Measurements from ENCODE around the gene MMEL1.
A peak's percentile ranks its signal among the peaks of the same experiment; 100 is the strongest.

The MMEL1 gene

DNA sequence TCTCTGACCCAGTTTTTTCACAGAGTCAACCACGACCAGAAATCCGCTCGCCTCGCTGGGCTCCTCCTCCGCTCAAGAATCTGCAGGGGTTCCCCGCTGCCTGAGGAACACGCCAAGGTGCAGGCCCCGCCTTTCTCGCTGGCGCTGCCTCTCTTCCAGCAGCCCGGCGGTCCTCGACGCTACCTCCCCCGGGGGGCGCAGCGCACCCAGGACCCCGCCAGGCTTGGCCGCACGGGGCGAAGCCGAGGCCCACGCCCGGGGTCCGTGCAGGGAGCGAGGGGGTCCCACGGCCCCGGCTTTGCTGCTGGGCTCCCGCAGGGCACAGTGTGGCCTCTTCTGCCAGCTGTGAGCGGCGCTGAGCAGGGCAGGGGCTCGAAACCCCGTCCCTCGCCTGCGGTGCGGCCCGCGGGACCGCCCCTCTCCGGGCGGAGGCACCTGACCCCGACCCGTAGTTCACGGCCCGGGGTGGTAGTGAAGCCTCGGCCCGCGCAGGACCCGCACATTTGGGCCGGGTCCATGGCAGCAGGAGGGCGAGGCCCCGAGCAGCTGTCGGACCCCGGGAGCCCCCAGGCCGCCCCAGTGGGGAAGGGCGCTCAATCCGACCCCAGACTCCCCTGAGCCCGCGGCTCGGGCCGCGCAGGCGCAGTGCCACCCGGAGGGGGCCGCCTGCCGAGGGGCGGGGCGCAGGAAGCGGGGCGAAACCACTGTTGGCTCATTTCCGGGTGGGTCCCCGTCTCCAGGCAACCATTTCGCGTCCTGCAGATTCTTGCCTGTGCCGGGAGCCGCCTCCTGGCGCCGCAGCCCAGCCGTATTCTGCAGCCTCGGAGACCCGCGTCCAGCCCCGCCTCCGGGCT lies 10.0 kb upstream of the MMEL1 start:
- peak; percentile 96 for DNase-seq (ENCODE audit: low spot score)

DNA sequence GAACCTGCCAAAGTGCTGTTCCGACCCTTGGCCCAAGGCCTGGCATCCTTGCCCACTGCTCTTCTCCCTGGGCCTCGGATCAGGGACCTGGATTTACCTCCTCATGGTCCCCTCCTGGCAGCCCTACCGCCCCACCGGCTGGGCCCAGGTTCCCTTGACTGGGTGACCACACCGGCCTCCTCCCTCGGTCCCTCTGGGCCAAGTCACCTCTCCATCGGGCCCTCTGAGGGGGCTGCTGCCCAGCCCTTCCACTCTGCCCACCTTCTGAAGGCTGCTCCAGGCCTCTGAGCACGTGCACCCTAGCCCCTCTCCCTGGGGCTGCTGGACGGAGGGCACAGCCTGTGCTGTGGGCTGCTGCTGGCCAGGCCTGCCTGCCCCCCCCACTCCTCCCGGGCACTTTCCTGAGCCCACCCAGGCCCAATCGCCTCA lies 9.3 kb upstream of the MMEL1 start:
- DNase-seq (ENCODE audit: low spot score): no peak

- no peak for DNase-seq (ENCODE audit: low spot score)
Measured at GRCh38 chr1:2641381-2642130, 8.7 kb upstream of the MMEL1 start.

DNA sequence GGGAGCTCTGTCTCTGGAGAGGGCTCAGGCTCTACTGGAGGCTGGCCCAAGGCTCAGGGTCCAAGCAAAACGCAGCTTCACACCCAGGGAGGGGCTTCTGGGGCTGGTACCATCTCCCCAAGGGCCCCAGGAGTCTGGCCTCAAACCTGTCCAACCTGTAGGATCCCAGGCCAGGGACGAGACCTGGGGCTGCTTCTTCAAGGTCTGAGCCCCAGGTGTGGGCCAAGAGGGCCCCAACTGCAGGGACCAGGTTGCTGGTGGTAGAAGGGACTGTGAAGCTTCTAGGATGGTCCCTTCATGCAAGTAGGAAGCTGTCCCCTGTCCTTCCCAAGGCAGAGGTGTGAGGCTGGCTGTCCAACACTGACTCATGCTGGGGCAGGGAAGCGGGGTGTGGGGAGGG lies 7.8 kb upstream of the MMEL1 start:
- no peak for DNase-seq (ENCODE audit: low spot score)

DNA sequence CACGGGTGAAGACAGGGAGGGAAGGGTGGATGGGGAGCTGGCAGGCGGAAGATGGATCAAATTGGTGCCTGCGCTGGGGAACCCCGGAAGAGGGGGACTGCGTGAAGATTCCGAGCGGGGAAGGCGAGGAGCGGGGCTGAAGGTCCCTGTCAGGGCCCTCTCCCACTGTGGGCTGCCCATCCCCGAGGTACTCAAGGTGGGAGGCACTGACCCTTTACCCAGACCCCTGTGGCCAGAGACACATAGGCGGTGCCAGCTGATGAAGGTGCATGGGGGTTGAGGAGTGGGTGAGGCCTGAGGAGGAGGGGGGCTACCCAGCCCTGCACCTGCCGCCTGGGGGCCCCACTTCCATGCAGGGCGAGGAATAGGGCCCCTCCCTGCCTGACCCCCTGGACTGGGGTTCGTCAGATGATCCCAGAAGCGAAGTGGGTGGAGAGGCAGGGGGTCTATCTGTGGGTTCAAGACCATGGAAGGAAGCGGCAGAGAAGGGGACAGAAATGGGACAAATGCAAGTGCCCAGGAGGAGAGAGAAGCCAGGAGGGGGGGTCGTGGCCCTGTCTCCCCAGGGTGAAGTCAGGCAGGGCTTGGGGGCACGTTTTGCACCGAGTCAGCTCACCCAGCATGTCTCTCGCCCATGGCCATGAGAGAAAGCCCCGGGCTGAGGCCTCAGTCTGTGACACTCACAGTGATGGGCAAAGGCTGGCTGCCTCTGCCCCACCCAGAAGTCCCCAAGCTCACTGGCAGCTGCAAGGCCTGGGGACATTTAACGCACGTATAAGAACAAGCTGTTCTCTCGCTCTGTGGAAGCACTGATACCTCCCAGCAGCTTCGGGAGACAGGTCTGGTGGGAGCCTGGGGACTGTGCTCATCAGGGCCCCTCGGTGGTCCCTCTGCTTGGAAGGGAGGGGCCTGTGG lies 7.0 kb upstream of the MMEL1 start:
- no peak for DNase-seq (ENCODE audit: low spot score)

DNA sequence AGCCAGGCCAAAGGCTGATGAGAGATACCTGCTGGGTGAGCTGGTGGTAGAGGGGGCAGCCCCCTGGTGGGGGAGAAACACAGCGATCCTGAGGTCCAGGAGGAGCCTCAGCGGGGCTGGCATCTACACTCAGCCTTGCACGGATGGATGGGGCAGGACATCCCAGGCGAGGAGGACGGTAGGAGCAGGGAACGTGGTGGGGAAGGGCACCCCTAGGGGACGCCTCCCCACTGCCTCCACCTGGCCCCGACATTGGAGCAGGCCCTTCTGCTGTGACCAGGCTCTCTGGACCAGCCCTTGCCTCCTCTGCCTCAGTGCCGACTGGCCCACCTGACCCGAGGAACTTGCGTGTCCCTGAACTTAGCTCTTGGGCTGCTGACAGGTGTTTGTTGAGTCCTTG lies 6.4 kb upstream of the MMEL1 start:
- no peak for DNase-seq (ENCODE audit: low spot score)

DNA sequence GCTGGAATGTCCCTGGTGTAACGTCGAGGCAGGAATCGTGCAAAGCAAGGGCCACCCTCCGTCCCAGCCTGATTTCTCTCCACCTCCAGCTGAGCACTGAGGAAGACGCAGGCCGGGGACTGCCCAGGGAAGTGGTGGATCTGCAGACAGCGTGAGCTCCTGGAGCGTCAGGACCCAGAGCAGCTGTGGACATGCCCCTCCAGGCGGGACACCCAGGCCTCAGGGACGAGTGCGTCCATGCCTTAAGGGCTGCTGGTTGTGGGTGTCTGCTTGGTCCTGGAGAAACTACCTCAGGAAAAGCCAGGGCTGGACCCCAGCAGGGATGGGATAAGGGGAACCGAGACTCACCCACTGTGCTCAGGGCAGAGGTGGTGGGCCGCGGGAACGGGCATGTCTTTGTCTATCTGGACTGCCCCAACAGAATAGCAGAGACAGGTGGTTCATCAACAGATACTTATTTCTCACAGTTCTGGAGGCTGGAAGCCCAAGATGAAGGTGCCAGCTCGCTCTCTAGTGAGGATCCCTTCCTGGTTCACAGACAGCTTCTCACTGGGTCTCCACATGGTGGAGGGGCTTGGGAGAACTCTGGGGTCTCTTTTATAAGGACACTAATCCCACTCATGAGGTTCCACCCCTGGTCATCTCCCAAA lies 5.8 kb upstream of the MMEL1 start:
- no peak for DNase-seq (ENCODE audit: low spot score)

DNA sequence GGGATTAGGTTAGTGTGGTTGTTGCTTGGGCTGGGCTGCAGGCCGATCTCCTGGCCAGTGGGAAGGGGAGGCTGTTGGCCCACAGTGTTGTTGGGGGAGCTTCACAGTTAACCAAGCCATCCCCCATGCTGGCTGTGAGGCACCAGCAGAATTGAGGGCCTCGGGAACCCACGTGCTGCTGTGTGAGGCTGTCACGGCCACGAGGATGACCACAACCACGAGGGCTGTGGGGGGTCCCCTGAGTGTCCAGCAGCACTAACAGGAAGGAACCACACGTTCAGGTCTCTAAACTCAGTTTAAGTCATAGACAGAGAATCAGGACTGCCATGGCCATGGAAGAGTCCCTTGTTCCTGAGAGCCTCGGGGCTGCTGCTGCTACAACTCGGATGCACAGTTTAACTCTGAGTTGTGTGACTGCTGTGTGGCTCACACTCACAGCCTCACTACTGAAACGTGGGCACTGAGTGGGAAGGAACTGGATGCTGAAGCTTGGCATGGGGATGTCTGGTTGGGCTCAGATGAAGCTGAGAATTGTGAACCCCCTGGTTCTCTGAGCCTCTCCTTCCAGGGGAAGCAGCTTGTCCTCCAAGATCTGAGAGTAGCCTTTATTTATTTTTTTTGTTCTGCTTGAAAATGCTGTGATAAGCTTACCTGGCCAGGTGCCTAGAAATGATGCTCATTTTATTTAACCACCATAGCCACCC lies 4.8 kb upstream of the MMEL1 start:
- DNase-seq (ENCODE audit: low spot score): no peak

DNA sequence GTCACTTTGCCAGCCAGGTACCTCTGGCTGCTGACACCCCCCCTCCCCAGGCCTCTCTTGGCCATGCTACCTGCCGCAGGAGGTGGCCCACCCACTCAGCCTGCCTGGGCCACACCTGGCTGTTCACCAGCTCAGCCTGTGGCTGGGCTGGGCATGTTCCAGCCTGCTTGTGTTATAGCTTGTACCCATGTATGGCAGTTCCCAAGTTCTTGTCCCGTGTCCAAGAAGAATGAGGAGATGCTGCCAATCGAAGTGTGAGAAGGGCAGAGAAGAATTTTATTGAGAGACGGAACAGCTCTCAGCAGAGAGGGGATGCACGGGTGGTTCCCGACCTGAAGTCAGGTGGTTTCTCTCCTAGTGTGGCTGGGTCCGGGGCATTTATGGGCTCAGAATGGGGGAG lies 3.9 kb upstream of the MMEL1 start:
- no peak for DNase-seq (ENCODE audit: low spot score)

DNA sequence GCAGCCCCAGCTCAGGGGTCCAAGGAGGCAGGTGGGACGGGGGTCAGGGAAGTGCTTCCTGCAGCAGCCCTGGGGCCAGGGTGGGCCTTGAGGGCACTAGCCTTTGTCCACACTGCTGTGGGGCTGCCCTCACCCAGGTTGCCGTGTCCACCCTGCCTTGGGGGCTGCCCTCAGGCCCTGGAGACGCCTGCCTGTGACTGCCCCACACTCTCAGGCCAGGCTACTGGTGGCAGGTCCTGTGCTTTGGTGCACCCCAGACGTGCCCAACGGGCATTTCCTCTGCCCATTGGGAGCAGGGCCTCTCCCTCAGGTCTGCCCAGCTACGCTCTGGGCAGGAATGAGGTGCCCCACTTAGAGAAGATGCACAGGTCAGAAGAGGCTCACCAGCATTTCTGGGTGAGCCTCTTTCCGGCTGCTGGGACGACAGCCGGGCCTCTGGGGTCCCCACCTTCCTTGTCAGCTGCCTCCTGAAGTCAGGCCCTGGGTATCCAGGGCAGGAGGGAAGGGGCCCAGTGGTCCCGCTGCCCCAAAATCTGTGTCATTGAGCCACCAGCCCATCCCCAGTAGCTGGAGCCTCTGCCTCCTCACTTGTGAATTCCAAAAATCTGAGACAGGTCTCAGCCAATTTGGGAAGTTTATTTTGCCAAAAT lies 2.7 kb upstream of the MMEL1 start:
- DNase-seq (ENCODE audit: low spot score): no peak

- DNase-seq (ENCODE audit: low spot score): no peak
Measured at GRCh38 chr1:2633936-2634491, 1.2 kb upstream of the MMEL1 start.

GRCh38 chr1:2633366-2633935 lies 635 bp upstream of the MMEL1 start:
- DNase-seq (ENCODE audit: low spot score): no peak

DNA sequence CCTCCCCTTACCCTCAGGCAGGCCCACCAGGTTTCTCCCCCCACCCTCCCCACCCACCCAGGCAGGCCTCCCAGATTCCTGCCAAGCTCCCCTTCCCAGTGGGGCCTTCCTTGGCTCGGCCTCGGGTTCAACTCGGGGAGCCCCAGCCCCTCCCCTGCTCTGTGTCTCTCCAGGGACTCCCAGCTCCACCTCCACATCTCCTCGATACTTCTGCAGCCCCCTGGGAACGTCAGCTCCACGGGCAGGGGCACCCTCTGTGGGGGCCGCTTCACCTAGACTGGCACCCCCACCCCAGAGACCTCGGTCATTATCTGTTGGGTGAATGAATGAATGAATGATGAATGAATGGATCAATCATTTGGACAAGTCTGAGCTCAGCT lies 775 bp downstream of the MMEL1 start:
- DNase-seq (ENCODE audit: low spot score): no peak

GRCh38 chr1:2631136-2632050 lies 1.4 kb downstream of the MMEL1 start:
- DNase-seq (ENCODE audit: low spot score): no peak

GRCh38 chr1:2630498-2631135 lies 2.2 kb downstream of the MMEL1 start:
- DNase-seq (ENCODE audit: low spot score): no peak

DNA sequence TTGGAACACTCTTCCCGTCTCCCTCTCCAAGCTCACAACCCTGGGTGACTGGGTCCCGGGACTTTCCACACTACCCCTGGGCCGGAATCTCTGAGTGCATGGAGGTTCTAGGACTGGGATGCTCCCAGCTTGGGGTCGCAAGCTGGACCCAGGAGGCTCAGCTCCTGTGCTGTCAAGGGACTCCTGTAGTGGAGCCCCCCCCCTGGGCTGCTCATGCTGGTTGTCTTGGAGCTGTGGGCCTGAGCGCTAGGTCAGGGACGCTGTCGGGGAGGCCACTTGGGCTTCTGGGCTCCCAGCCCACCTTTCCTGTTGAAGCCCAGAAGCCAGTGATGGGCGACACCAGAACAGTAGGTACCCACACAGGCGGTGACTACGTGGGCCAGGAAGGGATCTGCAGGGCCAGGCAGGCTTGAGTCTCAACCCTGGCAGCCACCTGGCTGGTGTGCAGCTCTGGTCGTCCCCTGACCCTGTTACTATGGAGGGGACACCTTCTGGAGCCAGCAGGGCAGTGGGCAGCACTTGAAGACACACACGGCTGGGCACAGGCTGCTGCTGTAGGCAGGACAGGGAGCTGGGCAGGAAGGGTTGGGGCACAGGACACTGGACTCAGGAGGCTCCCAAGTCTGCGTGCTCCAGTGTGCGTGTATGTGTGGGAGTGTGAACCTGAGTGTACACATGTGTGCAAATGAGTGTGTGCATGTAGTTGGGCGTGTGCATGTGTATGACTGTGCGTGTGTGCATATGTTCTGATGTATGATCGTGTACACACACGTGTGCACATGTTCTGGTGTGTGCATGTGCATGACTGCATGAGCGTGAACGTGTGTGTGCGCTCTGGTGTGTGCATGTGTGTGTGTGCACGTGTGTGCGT lies 3.0 kb downstream of the MMEL1 start:
- no peak for DNase-seq (ENCODE audit: low spot score)

DNA sequence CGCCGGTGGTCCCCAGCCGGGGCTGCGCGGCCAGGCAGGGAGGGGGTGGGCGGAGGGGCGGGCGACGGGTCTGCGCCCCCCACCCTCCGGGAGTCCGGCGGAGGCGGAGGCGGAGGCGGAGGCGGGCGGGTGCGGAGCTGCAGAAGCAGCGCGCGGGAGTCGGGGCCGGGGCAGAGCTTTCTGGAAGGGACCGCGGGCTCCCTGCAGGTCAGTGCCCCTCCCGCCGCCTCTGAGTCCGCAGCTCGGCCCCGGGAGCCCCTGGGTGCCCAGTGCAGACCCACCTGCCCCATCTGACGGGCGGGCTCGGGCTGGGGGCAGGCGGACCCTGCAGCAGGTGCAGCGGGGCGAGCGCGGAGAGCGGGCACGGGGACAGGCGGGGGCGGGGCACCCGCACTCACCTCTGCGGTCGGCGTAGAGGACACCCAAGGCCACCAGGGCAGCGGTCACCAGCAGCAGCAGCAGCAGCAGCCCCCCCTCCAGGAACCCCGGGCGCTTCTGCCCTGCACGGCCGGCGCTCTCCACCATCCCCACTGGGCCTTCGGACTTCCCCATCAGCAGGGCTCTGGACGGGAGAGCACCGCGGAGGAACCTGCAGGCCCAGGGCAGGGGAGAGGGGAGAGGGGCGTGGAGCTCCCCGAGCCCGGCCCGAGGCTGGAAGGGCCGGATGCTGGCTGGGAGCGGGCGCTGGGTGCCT lies 3.7 kb downstream of the MMEL1 start:
- DNase-seq (ENCODE audit: low spot score): no peak
